D721Med (cell line): Measurements from ENCODE around the gene CCNQ.

Source experiments
- DNase-seq: peaks from one replicate; pipeline ENCODE4 v3.0.0; 2011; ENCODE audit warnings: low spot score; ENCODE audit not compliant: insufficient read length
- FAIRE-seq: peaks from 2 replicates; lab custom pipeline; 2011; peaks lifted over from hg19 to GRCh38; lab: Jason Lieb, UNC
- CTCF ChIP-seq: IDR thresholded peaks from 2 replicates; pipeline ENCODE4 v1.5.1; 2012; ENCODE audit warnings: mild to moderate bottlenecking, control low read depth; ENCODE audit not compliant: insufficient read depth; ENCODE audit errors: missing control alignments

CCNQ gene

DNA sequence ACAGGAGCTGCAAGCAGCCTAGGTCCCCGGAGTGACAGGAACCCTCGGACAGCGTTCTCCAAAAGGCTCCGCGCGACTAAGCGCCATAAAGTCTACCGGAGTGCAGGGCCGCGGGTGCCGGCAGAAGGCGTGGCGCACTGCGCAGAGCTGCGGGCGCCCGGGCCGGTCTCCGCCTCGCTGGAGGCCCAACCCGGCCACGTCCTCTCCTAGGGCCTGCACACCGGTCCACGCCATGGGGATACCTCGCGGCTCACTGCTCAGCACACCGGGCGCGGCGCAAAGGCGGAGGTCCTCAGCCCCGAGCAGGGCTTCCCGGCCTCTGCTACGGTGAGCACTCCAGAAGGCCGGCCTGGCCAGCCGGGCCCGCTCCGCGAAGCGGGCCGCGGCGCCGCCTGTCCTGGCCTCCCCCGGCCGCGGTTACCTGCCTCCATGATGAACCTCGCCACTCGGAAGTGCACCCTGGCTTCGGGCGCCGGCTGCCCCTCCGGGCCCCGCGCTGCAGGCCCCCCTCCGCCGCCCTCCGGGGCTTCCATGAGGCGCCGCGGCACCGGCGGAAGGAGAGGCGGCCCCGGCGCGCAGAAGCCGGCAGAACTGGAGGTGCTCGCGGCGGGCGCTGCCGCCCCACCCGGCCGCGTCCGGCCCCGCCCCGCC is at the start of gene CCNQ:
TSS of gene CCNQ (minus strand) at position 599 of the 651 bp plus-strand sequence. CDS start at position 533, 66 bp downstream.
- DNase-seq (no peak), FAIRE-seq (no peak)
- no peak for TF ChIP-seq CTCF

DNA sequence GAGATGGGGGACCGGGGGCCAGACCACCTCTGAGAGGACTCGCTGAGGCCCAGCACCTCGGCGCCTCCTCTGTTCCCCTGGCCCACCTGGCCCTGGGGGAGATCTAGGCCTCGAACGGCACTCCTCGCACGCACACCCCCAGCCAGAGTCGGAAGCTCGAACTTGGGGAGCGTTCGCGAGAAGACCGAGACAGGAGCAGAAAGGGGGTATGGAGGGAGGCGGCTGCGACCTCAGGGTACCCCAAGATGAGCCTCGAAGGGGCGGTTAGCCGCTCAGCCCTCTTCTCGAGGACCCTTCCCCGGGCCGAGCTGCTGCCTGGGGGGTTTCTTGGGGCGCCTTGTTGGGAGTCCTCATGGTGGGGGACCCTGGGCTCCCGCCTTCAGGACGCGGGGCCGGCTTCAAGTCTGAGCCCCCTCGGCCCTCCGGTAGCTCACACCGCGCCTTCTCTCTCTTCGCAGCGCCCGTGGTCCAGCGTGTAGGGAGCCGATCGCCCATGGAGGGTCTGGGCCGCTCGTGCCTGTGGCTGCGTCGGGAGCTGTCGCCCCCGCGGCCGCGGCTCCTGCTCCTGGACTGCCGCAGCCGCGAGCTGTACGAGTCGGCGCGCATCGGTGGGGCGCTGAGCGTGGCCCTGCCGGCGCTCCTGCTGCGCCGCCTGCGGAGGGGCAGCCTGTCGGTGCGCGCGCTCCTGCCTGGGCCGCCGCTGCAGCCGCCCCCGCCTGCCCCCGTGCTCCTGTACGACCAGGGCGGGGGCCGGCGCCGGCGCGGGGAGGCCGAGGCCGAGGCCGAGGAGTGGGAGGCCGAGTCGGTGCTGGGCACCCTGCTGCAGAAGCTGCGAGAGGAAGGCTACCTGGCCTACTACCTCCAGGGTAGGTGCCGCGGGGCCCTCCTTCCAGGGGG is 48.8 kb upstream of the CCNQ start:
- FAIRE-seq (no peak), DNase-seq (no peak)
- no peak for TF ChIP-seq CTCF

- DNase-seq (no peak), FAIRE-seq (no peak)
- TF ChIP-seq CTCF, result no peak
These were observed 47.9 kb upstream of the CCNQ start, which contains the start of gene DUSP9 for GRCh38 chrX:153646620-153647373. Gene DUSP9 (plus strand): TSS chrX:153647203. CDS start chrX:153647954, 751 bp downstream.

GRCh38 chrX:153645921-153646488 is 47.1 kb upstream of the CCNQ start:
- FAIRE-seq, result no peak
- DNase-seq, result no peak
- TF ChIP-seq CTCF, result no peak

- DNase-seq (no peak), FAIRE-seq (no peak)
These were observed 46.2 kb upstream of the CCNQ start for GRCh38 chrX:153645151-153645550.

More at GRCh38 chrX:153645151-153645550, 46.2 kb upstream of the CCNQ start:
- no peak for TF ChIP-seq CTCF
